ENCODE measurements around the gene SLC25A13. TPM values are rescaled to one million over a fixed set of nuclear protein-coding genes. Genes with fewer than 3 reads are reported as not detected.

SLC25A13 gene
- total RNA-seq, 1 donor from 2014 or later: 28.5 TPM

GRCh38 chr7:96203786-96204185 lies 118.1 kb downstream of the SLC25A13 start:
- Mint-ChIP-seq H3K36me3 (ENCODE audit: low read depth) (peaks cover 26% of the 10 kb centered on the region), H3K4me1 (no peaks in the 10 kb centered on the region), H3K27me3 (no peaks in the 10 kb centered on the region), H3K27ac (no peak overlapping the region), H3K9me3 (no peaks in the 10 kb centered on the region), H3K4me3 (no peak overlapping the region)
- ATAC-seq (ENCODE audit: low read depth) (no peak), DNase-seq (no peak)
- POLR2A ChIA-PET: no interaction called here
- intact Hi-C loops (cut with micrococcal nuclease): no loop called here
- CTCF ChIA-PET: no interaction called here
- TF ChIP-seq, protein P1, sequence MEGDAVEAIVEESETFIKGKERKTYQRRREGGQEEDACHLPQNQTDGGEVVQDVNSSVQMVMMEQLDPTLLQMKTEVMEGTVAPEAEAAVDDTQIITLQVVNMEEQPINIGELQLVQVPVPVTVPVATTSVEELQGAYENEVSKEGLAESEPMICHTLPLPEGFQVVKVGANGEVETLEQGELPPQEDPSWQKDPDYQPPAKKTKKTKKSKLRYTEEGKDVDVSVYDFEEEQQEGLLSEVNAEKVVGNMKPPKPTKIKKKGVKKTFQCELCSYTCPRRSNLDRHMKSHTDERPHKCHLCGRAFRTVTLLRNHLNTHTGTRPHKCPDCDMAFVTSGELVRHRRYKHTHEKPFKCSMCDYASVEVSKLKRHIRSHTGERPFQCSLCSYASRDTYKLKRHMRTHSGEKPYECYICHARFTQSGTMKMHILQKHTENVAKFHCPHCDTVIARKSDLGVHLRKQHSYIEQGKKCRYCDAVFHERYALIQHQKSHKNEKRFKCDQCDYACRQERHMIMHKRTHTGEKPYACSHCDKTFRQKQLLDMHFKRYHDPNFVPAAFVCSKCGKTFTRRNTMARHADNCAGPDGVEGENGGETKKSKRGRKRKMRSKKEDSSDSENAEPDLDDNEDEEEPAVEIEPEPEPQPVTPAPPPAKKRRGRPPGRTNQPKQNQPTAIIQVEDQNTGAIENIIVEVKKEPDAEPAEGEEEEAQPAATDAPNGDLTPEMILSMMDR (IDR thresholded peaks at IDR 0.05): no peak

DNA sequence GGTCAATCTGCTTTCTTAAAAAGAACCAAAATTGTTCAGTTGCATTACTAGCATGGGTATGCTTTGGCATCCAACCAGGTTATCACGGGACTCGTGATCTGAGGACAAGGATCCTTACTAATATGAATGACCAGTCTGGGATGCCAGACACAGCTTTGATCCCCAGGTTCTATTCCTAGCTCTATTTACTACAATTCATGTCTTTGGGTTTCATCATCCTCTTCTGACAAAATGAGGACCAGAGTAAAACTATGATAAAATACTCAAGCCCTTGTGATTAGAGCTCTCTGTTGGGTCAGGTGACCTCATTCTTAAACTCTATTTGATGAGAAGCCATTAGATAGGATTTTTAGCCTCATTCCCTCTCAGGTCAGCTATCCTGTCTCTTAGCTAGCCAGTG lies 119.8 kb downstream of the SLC25A13 start:
- CTCF ChIA-PET: no interaction called here
- POLR2A ChIA-PET: no interaction called here
- TF ChIP-seq, protein P1 (IDR thresholded peaks at IDR 0.05): no peak
- Mint-ChIP-seq H3K4me3 (no peak overlapping the region), H3K9me3 (no peaks in the 10 kb centered on the region), H3K36me3 (ENCODE audit: low read depth) (peaks cover 16% of the 10 kb centered on the region), H3K27ac (no peak overlapping the region), H3K4me1 (no peaks in the 10 kb centered on the region), H3K27me3 (no peaks in the 10 kb centered on the region)
- DNase-seq (no peak), ATAC-seq (ENCODE audit: low read depth) (no peak)
- intact Hi-C loops (cut with micrococcal nuclease): no loop called here

- no peaks in the 10 kb centered on the region for H3K9me3 Mint-ChIP-seq
- CTCF ChIA-PET: no interaction called here
- H3K4me3 Mint-ChIP-seq: no peak overlapping the region
- TF ChIP-seq, protein P1 (IDR thresholded peaks at IDR 0.05): no peak
- H3K36me3 Mint-ChIP-seq (ENCODE audit: low read depth): peaks cover 7% of the 10 kb centered on the region
- H3K4me1 Mint-ChIP-seq: no peaks in the 10 kb centered on the region
- intact Hi-C loops (cut with micrococcal nuclease): no loop called here
- ATAC-seq (ENCODE audit: low read depth) (no peak), DNase-seq (no peak)
- no peaks in the 10 kb centered on the region for H3K27me3 Mint-ChIP-seq
- no peak overlapping the region for H3K27ac Mint-ChIP-seq
- POLR2A ChIA-PET: no interaction called here
These were observed 121.2 kb downstream of the SLC25A13 start for GRCh38 chr7:96200740-96201139.

- Mint-ChIP-seq H3K27ac (no peak overlapping the region), H3K4me3 (no peak overlapping the region), H3K27me3 (no peaks in the 10 kb centered on the region), H3K4me1 (no peaks in the 10 kb centered on the region), H3K9me3 (no peaks in the 10 kb centered on the region), H3K36me3 (ENCODE audit: low read depth) (peaks cover 13% of the 10 kb centered on the region)
- TF ChIP-seq, protein P1 (IDR thresholded peaks at IDR 0.05): no peak
- ChIA-PET POLR2A (no interaction called here), CTCF (no interaction called here)
- DNase-seq (no peak), ATAC-seq (ENCODE audit: low read depth) (no peak)
- intact Hi-C loops (cut with micrococcal nuclease): no loop called here
These were observed 122.5 kb downstream of the SLC25A13 start for GRCh38 chr7:96199421-96199820.

DNA sequence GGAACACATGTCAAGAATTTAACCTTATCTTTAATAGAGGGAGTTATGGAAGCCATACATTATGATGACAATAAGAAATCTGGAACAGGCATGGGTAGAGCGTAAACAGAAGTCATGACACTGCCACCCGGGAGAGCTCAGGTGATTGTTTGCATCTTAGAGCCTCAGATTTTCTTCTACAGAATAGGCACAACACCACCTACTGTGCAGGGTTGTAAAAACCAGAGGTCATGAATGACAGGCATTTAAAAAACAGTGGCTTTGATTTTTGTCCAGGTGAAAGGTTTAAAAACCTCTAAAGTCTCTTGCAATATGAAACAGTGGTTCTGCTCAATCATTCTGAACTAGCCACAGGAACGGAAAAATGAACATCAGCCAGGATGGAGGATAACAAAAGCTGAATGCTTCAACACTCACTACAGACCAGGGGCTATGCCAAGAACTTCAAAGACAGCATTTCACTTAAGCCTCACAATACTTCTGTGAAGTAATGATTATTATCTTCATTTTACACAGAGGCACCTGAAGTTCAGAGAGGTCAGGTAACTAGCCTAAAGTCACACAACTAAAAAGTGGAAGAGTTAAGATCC lies 123.8 kb downstream of the SLC25A13 start:
- CTCF ChIA-PET: no interaction called here
- Mint-ChIP-seq H3K9me3 (no peaks in the 10 kb centered on the region), H3K27me3 (no peaks in the 10 kb centered on the region), H3K4me1 (no peaks in the 10 kb centered on the region), H3K4me3 (no peak overlapping the region), H3K27ac (no peak overlapping the region), H3K36me3 (ENCODE audit: low read depth) (peaks cover 21% of the 10 kb centered on the region)
- TF ChIP-seq, protein P1 (IDR thresholded peaks at IDR 0.05): no peak
- no peak for ATAC-seq (ENCODE audit: low read depth)
- DNase-seq: no peak
- POLR2A ChIA-PET: no interaction called here
- intact Hi-C loops (cut with micrococcal nuclease): no loop called here

Data from activated B cell treated with CpG ODN at 0.5 μM for 24 hours (primary cell).